ENCODE results near the gene RAB30.

- TF ChIP-seq CTCF (conservative IDR thresholded peaks at IDR 0.05) (no peak), ZFX (IDR thresholded peaks at IDR 0.05) (no peak)
Measured at GRCh38 chr11:83011333-83012167, 60.1 kb downstream of the RAB30 start.

Measured in C4-2B (cell line).